Caco-2 (cell line): ENCODE measurements around the gene C19orf25. TPM values are rescaled to one million over a fixed set of nuclear protein-coding genes. Genes with fewer than 3 reads are reported as not detected.

Experiments used
- BruUV-seq: library from RNA; stranded (reverse); fragments of 400-500 nt; replicated peaks from 2 replicates; lab custom pipeline; 2021; lab: Mats Ljungman, UMichigan
- CTCF ChIA-PET: fragments of 300-600 bp; sonication (Branson Sonifier 250); formaldehyde crosslinking; loops from one replicate; lab custom pipeline; 2022; ENCODE audit warnings: antibody characterized with exemption; lab: Charles Lee
- POLR2A ChIA-PET: fragments of 300-600 bp; sonication (Branson Sonifier 250); formaldehyde crosslinking; loops from one replicate; lab custom pipeline; 2022; ENCODE audit warnings: antibody characterized with exemption; lab: Charles Lee
- DNase-seq, 2 experiments: peaks; one replicate each; pipeline versions ENCODE4 v3.0.0 to v3.0.0-alpha.2; 2020 to 2022
- H3K27me3 ChIP-seq: replicated peaks from 2 replicates; pipeline ENCODE4 v1.6.0; 2011; ENCODE audit warnings: low read length; ENCODE audit not compliant: control insufficient read depth, insufficient read depth
- H3K36me3 ChIP-seq: 2 replicates; pipeline ENCODE4 v1.5.1; 2011; ENCODE audit warnings: low read length; ENCODE audit not compliant: control insufficient read depth, insufficient read depth
- H3K4me1 ChIP-seq: fragments of 250-450 bp; sonication (Bioruptor Pico); 2 replicates; pipeline ENCODE4 v1.5.1; 2020; ENCODE audit warnings: mild to moderate bottlenecking
- H3K4me3 ChIP-seq: 2 replicates; pipeline ENCODE4 v1.5.1; 2011; ENCODE audit warnings: low read depth, mild to moderate bottlenecking, control low read depth, low read length
- H3K9me3 ChIP-seq: fragments of 250-450 bp; sonication (Bioruptor Pico); 2 replicates; pipeline ENCODE4 v1.5.1; 2020; ENCODE audit warnings: mild to moderate bottlenecking, moderate library complexity
- H3K27ac Mint-ChIP-seq: one replicate; pipeline ENCODE4 v1.8.0; 2022; ENCODE audit warnings: mixed read lengths; ENCODE audit not compliant: unreplicated experiment
- H3K27me3 Mint-ChIP-seq: one replicate; pipeline ENCODE4 v1.8.0; 2022; ENCODE audit warnings: mixed read lengths; ENCODE audit not compliant: insufficient read depth, unreplicated experiment
- H3K36me3 Mint-ChIP-seq: one replicate; pipeline ENCODE4 v1.8.0; 2022; ENCODE audit warnings: mild to moderate bottlenecking, mixed read lengths; ENCODE audit not compliant: insufficient read depth, unreplicated experiment
- H3K4me1 Mint-ChIP-seq: one replicate; pipeline ENCODE4 v1.8.0; 2022; ENCODE audit warnings: low read depth, mixed read lengths; ENCODE audit not compliant: unreplicated experiment
- H3K4me3 Mint-ChIP-seq: one replicate; pipeline ENCODE4 v1.8.0; 2022; ENCODE audit warnings: mild to moderate bottlenecking, moderate library complexity, mixed read lengths; ENCODE audit not compliant: unreplicated experiment
- H3K9me3 Mint-ChIP-seq: one replicate; pipeline ENCODE4 v1.8.0; 2022; ENCODE audit warnings: mixed read lengths; ENCODE audit not compliant: unreplicated experiment
- intact Hi-C: fragments of 100-400 bp; cut with micrococcal nuclease; formaldehyde crosslinking; loops from one replicate; pipeline ENCODE4 v1.10.0; 2022; ENCODE audit not compliant: unreplicated experiment
- total RNA-seq: library from RNA; stranded (reverse); gene quantifications from 2 replicates; pipeline ENCODE4 v1.2.3, GENCODE V29; 2022
- TF ChIP-seq, protein P1 (sequence below), 2 experiments: fragments of 200-600 bp in 1 of 2; IDR thresholded peaks; 1 replicate in 1 of 2; 2 replicates in 1 of 2; pipeline versions ENCODE4 v1.5.1 to v1.8.0; 2011 to 2022; ENCODE audit warnings: antibody characterized with exemption in 1 of 2, control low read depth in 1 of 2, inconsistent platforms in 1 of 2, low read depth in 1 of 2, low read length in 1 of 2, mild to moderate bottlenecking in 1 of 2, moderate library complexity in 1 of 2; ENCODE audit not compliant: insufficient read depth in 1 of 2, severe bottlenecking in 1 of 2, unreplicated experiment in 1 of 2

Gene C19orf25
- total RNA-seq, 1 experiment from 2014 or later = 41.9 TPM

DNA sequence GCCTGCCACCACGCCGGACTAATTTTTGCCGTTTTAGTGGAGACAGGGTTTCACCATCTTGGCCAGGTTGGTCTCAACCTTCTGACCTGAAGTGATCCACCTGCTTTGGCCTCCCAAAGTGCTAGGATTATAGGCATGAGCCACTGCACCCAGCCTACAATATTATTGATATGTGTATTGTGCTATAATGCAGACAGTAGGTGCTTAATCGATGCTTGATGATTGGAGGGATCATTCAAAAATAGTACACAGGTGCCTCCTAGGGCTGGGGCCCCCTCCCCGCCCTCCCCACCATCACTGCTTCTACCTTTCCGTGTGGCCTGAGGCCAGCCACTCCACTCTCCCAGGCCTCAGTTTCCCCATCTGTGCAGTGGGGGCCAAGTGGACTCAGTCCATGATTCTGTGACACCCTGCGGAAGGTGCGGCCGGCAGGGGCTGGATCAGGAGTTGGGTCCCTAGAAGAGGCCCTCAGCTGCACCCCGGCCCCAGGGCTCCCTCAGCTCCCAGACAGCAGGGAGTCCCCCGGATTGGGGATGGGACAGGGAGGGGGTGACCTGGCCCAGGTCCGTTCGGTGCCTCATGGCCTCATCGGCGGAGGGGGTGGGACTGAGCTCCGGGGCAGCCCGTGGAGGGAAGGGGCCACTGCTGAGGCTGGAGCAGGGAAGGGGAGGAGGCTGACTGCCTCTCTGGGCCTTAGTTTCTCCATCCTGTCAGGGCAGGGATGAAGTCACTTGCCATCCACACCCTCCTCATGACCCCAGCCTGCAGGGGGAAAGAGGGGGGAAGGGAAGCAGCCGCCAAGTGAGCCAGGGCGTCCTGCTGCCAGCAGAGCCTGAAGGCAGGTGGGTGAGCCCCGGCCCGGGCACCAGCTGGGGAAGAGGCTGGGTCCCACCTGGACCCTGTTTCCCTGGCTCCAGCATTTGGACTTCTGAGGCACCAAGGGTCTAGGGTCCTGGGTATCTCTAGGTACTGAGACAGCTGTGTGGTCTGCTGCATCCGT, 32.6 kb upstream of the C19orf25 start:
- Mint-ChIP-seq H3K36me3 (peaks cover 20% of the 10 kb centered on the region), H3K4me3 (peak overlapping the region; percentile 73), H3K9me3 (no peaks in the 10 kb centered on the region), H3K27me3 (no peaks in the 10 kb centered on the region), H3K4me1 (peaks cover 6% of the 10 kb centered on the region), H3K27ac (no peak overlapping the region)
- CTCF ChIA-PET = no interaction called here
- no peak for DNase-seq
- POLR2A ChIA-PET = no interaction called here
- no peaks in the 10 kb centered on the region for H3K27me3 ChIP-seq
- TF ChIP-seq, protein P1, sequence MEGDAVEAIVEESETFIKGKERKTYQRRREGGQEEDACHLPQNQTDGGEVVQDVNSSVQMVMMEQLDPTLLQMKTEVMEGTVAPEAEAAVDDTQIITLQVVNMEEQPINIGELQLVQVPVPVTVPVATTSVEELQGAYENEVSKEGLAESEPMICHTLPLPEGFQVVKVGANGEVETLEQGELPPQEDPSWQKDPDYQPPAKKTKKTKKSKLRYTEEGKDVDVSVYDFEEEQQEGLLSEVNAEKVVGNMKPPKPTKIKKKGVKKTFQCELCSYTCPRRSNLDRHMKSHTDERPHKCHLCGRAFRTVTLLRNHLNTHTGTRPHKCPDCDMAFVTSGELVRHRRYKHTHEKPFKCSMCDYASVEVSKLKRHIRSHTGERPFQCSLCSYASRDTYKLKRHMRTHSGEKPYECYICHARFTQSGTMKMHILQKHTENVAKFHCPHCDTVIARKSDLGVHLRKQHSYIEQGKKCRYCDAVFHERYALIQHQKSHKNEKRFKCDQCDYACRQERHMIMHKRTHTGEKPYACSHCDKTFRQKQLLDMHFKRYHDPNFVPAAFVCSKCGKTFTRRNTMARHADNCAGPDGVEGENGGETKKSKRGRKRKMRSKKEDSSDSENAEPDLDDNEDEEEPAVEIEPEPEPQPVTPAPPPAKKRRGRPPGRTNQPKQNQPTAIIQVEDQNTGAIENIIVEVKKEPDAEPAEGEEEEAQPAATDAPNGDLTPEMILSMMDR (IDR thresholded peaks at IDR 0.05; ENCODE audit: insufficient read depth in 1 of 2, low read depth in 1 of 2, low read length in 1 of 2, severe bottlenecking in 1 of 2, unreplicated experiment in 1 of 2) = no peak
- H3K4me3 ChIP-seq = peak overlapping the region; percentile 91
- intact Hi-C loops = loop anchor here (2.0 kb wide), 1 partner anchor 21 kb away; the partner anchor contains the start of genes PCSK4 and REEP6
- H3K9me3 ChIP-seq = no peaks in the 10 kb centered on the region
- peaks cover 34% of the 10 kb centered on the region for H3K4me1 ChIP-seq
- peaks cover 1% of the 10 kb centered on the region; the same call in 1 of the 2 replicates for H3K36me3 ChIP-seq
- BruUV-seq = no TSS peak

DNA sequence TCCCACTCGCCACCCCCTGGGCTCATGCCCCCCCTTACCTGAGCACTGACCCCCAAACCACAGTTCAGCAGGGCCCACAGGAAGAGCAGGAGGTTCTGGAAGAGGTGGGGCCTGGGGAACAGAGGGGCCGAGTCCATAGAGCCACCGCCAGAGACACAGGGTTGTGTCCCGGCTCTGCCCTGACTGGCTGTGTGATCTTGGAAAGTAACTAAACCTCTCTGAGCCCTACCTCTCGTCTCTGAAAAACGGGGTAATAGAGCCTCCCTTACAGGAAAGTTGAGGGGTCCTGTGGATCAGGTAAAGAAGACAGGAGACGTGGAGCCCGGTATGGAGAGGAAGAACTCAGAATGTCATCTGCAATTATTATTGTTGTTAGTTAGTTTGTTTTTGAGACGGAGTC, 31.8 kb upstream of the C19orf25 start:
- Histone ChIP-seq H3K4me3 (no peak overlapping the region), H3K27me3 (no peaks in the 10 kb centered on the region), H3K36me3 (peaks cover 1% of the 10 kb centered on the region; the same call in 1 of the 2 replicates), H3K4me1 (peaks cover 34% of the 10 kb centered on the region), H3K9me3 (no peaks in the 10 kb centered on the region)
- H3K36me3 Mint-ChIP-seq = peaks cover 27% of the 10 kb centered on the region
- H3K27ac Mint-ChIP-seq = no peak overlapping the region
- TF ChIP-seq, protein P1 (IDR thresholded peaks at IDR 0.05; ENCODE audit: insufficient read depth in 1 of 2, low read depth in 1 of 2, low read length in 1 of 2, severe bottlenecking in 1 of 2, unreplicated experiment in 1 of 2) = no peak
- peaks cover 12% of the 10 kb centered on the region for H3K4me1 Mint-ChIP-seq
- no peaks in the 10 kb centered on the region for H3K27me3 Mint-ChIP-seq
- intact Hi-C loops = no loop called here
- H3K9me3 Mint-ChIP-seq = no peaks in the 10 kb centered on the region
- peak overlapping the region; percentile 29 for H3K4me3 Mint-ChIP-seq
- CTCF ChIA-PET = no interaction called here
- BruUV-seq = no TSS peak
- no peak for DNase-seq
- POLR2A ChIA-PET = no interaction called here

DNA sequence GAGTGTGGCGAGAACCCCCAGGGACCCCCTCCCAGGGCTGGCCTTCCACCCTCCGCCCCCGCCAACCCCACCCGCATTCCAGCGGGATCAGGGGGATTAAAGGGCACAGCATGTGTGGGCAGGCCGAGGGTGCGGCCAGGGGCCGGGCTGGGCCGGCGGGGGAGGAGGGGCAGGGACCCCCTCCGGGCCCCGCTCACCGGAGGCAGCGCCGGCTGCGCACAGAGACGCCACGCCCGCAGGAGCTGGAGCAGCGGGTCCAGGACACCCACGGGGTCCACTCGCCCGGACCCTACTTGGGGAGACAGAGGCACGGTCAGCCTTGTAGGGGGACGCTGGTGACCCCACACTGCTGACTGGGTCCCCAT, 31.4 kb upstream of the C19orf25 start:
- Histone ChIP-seq H3K27me3 (no peaks in the 10 kb centered on the region), H3K9me3 (no peaks in the 10 kb centered on the region), H3K4me3 (no peak overlapping the region), H3K36me3 (peaks cover 1% of the 10 kb centered on the region; the same call in 1 of the 2 replicates), H3K4me1 (peaks cover 34% of the 10 kb centered on the region)
- ChIA-PET POLR2A (no interaction called here), CTCF (no interaction called here)
- no peak for DNase-seq
- no peaks in the 10 kb centered on the region for H3K27me3 Mint-ChIP-seq
- peaks cover 12% of the 10 kb centered on the region for H3K4me1 Mint-ChIP-seq
- intact Hi-C loops = no loop called here
- no TSS peak for BruUV-seq
- peak overlapping the region; percentile 40 for H3K27ac Mint-ChIP-seq
- H3K4me3 Mint-ChIP-seq = no peak overlapping the region
- H3K36me3 Mint-ChIP-seq = peaks cover 30% of the 10 kb centered on the region
- TF ChIP-seq, protein P1 (IDR thresholded peaks at IDR 0.05; ENCODE audit: insufficient read depth in 1 of 2, low read depth in 1 of 2, low read length in 1 of 2, severe bottlenecking in 1 of 2, unreplicated experiment in 1 of 2) = no peak
- no peaks in the 10 kb centered on the region for H3K9me3 Mint-ChIP-seq
